ENCODE results near the gene CAPN8. TPM values are rescaled to one million over a fixed set of nuclear protein-coding genes. Genes with fewer than 3 reads are reported as not detected.

The CAPN8 gene
- total RNA-seq, 1 donor from 2014 or later: not detected

GRCh38 chr1:223534677-223535076 lies 130.8 kb downstream of the CAPN8 start:
- H3K9me3 ChIP-seq (ENCODE audit: insufficient read depth, low read depth, low read length): no peaks in the 10 kb centered on the region
- H3K4me2 ChIP-seq (ENCODE audit: low read length): no peak overlapping the region
- no peak overlapping the region for H3K27ac ChIP-seq (ENCODE audit: low read depth, low read length)
- no peaks in the 10 kb centered on the region for H3K79me2 ChIP-seq (ENCODE audit: insufficient read depth, low read length)
- TF ChIP-seq EZH2 (IDR thresholded peaks at IDR 0.05; ENCODE audit: insufficient read depth, low read length): no peak
- no peak for TF ChIP-seq CTCF (IDR thresholded peaks at IDR 0.05; ENCODE audit: insufficient read depth, low read depth, low read length)
- no peaks in the 10 kb centered on the region for H3K4me1 ChIP-seq (ENCODE audit: insufficient read depth, low read length)
- no peak overlapping the region for H2AFZ ChIP-seq (ENCODE audit: low read depth, low read length)
- no peak for FAIRE-seq
- H4K20me1 ChIP-seq (ENCODE audit: insufficient read depth, low read length): no peaks in the 10 kb centered on the region
- Mint-ChIP-seq H3K27me3 (ENCODE audit: low read depth, unreplicated experiment) (peaks cover 35% of the 10 kb centered on the region), H3K27ac (ENCODE audit: unreplicated experiment) (no peak overlapping the region), H3K4me3 (ENCODE audit: unreplicated experiment) (no peak overlapping the region), H3K9me3 (ENCODE audit: unreplicated experiment) (peaks cover 2% of the 10 kb centered on the region), H3K4me1 (ENCODE audit: low read depth, unreplicated experiment) (no peaks in the 10 kb centered on the region), H3K36me3 (ENCODE audit: low read depth, unreplicated experiment) (no peaks in the 10 kb centered on the region)
- peaks cover 7% of the 10 kb centered on the region for H3K27me3 ChIP-seq (ENCODE audit: insufficient read depth, low read length)
- H3K36me3 ChIP-seq (ENCODE audit: insufficient read depth, low read length): no peaks in the 10 kb centered on the region
- no peak for DNase-seq (ENCODE audit: low read depth)
- no peak overlapping the region for H3K4me3 ChIP-seq (ENCODE audit: insufficient read depth, low read depth, low read length)
- H3K9ac ChIP-seq (ENCODE audit: low read length): no peak overlapping the region

- H3K4me3 Mint-ChIP-seq (ENCODE audit: unreplicated experiment): no peak overlapping the region
- no peak overlapping the region for H3K27ac Mint-ChIP-seq (ENCODE audit: unreplicated experiment)
These were observed 131.8 kb downstream of the CAPN8 start for GRCh38 chr1:223533708-223534107.

More at GRCh38 chr1:223533708-223534107, 131.8 kb downstream of the CAPN8 start:
- Histone ChIP-seq H3K9me3 (ENCODE audit: insufficient read depth, low read depth, low read length) (no peaks in the 10 kb centered on the region), H4K20me1 (ENCODE audit: insufficient read depth, low read length) (no peaks in the 10 kb centered on the region), H3K27me3 (ENCODE audit: insufficient read depth, low read length) (peaks cover 4% of the 10 kb centered on the region), H3K4me2 (ENCODE audit: low read length) (no peak overlapping the region), H3K36me3 (ENCODE audit: insufficient read depth, low read length) (no peaks in the 10 kb centered on the region), H3K9ac (ENCODE audit: low read length) (no peak overlapping the region), H3K79me2 (ENCODE audit: insufficient read depth, low read length) (no peaks in the 10 kb centered on the region), H3K4me3 (ENCODE audit: insufficient read depth, low read depth, low read length) (no peak overlapping the region), H3K4me1 (ENCODE audit: insufficient read depth, low read length) (no peaks in the 10 kb centered on the region), H3K27ac (ENCODE audit: low read depth, low read length) (no peak overlapping the region), H2AFZ (ENCODE audit: low read depth, low read length) (no peak overlapping the region)
- Mint-ChIP-seq H3K36me3 (ENCODE audit: low read depth, unreplicated experiment) (no peaks in the 10 kb centered on the region), H3K4me1 (ENCODE audit: low read depth, unreplicated experiment) (no peaks in the 10 kb centered on the region), H3K9me3 (ENCODE audit: unreplicated experiment) (peaks cover 1% of the 10 kb centered on the region), H3K27me3 (ENCODE audit: low read depth, unreplicated experiment) (peaks cover 41% of the 10 kb centered on the region)
- no peak for TF ChIP-seq EZH2 (IDR thresholded peaks at IDR 0.05; ENCODE audit: insufficient read depth, low read length)
- TF ChIP-seq CTCF (IDR thresholded peaks at IDR 0.05; ENCODE audit: insufficient read depth, low read depth, low read length): no peak
- FAIRE-seq: no peak
- no peak for DNase-seq (ENCODE audit: low read depth)
